ENCODE measurements around the gene CCDC102B. TPM values are rescaled to one million over a fixed set of nuclear protein-coding genes. Genes with fewer than 3 reads are reported as not detected.
"Not testable (repeated sequence)": the region's sequence is repeated elsewhere in the genome, so short reads cannot be mapped to it uniquely, and the experiment has no call there.

CCDC102B gene
- total RNA-seq, 4 donors from 2014 or later = 3.5 to 159 (median 8.8) TPM

DNA sequence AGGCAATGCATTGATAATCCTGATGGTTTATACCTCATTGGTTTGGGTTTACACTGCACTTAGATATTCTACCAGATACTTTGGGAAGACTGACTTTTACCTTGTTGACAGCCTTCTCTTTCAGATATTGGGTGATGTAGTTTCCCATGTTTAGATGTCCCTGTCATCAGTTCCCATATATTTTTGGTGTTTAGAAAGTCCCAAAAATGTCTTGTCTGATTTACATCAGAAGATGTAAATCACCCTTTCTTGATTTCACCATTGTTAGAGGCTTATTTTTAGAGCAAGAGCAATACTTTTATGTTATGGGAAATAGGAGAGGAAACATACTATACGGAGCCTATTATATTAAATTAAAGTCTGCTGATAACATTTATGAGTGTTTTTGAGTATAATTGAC, 14.4 kb upstream of the CCDC102B start:
- no peak overlapping the region for H3K27ac ChIP-seq
- DNase-seq = no peak
- H3K4me1 ChIP-seq = no peaks in the 10 kb centered on the region
- H3K9me3 ChIP-seq = no peaks in the 10 kb centered on the region
- TF ChIP-seq POLR2A (IDR thresholded peaks at IDR 0.05) = no peak
- TF ChIP-seq, protein P1, sequence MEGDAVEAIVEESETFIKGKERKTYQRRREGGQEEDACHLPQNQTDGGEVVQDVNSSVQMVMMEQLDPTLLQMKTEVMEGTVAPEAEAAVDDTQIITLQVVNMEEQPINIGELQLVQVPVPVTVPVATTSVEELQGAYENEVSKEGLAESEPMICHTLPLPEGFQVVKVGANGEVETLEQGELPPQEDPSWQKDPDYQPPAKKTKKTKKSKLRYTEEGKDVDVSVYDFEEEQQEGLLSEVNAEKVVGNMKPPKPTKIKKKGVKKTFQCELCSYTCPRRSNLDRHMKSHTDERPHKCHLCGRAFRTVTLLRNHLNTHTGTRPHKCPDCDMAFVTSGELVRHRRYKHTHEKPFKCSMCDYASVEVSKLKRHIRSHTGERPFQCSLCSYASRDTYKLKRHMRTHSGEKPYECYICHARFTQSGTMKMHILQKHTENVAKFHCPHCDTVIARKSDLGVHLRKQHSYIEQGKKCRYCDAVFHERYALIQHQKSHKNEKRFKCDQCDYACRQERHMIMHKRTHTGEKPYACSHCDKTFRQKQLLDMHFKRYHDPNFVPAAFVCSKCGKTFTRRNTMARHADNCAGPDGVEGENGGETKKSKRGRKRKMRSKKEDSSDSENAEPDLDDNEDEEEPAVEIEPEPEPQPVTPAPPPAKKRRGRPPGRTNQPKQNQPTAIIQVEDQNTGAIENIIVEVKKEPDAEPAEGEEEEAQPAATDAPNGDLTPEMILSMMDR (IDR thresholded peaks at IDR 0.05) = no peak
- H3K4me3 ChIP-seq = no peak overlapping the region
- H3K27me3 ChIP-seq = no peaks in the 10 kb centered on the region
- no peaks in the 10 kb centered on the region for H3K36me3 ChIP-seq

DNA sequence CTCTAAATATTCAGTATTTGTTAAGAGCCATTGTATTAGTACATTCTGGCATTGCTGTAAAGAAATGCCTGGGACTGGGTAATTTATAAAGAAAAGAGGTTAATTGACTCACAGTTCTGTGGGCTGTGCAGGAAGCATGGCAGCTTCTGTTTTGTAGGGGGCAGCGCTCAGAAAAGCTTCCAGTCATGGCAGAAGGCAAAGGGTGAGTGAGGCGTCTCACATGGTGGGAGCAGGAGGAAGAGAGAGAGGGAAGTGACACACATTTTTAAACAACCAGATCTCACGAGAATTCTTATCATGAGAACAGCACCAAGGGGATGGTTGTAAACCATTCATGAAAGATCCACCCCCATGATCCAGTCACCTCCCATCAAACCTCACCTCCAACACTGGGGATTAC, 13.8 kb upstream of the CCDC102B start:
- H3K4me1 ChIP-seq = no peaks in the 10 kb centered on the region
- no peak overlapping the region for H3K27ac ChIP-seq
- TF ChIP-seq POLR2A (IDR thresholded peaks at IDR 0.05) = no peak
- TF ChIP-seq, protein P1 (IDR thresholded peaks at IDR 0.05) = no peak
- DNase-seq = no peak
- no peak overlapping the region for H3K4me3 ChIP-seq
- no peaks in the 10 kb centered on the region for H3K36me3 ChIP-seq
- no peaks in the 10 kb centered on the region for H3K27me3 ChIP-seq
- H3K9me3 ChIP-seq = no peaks in the 10 kb centered on the region

DNA sequence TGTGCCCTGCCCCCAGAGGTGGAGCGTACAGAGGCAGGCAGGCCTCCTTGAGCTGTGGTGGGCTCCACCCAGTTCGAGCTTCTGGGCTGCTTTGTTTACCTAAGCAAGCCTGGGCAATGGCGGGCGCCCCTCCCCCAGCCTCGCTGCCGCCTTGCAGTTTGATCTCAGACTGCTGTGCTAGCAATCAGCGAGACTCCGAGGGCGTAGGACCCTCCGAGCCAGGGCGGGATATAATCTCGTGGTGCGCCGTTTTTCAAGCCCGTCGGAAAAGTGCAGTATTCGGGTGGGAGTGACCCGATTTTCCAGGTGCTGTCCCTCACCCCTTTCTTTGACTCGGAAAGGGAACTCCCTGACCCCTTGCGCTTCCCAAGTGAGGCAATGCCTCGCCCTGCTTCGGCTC, 7.6 kb upstream of the CCDC102B start:
- not testable (repeated sequence) for H3K36me3 ChIP-seq, H3K4me3 ChIP-seq, DNase-seq, H3K27ac ChIP-seq, H3K4me1 ChIP-seq, H3K9me3 ChIP-seq, H3K27me3 ChIP-seq

DNA sequence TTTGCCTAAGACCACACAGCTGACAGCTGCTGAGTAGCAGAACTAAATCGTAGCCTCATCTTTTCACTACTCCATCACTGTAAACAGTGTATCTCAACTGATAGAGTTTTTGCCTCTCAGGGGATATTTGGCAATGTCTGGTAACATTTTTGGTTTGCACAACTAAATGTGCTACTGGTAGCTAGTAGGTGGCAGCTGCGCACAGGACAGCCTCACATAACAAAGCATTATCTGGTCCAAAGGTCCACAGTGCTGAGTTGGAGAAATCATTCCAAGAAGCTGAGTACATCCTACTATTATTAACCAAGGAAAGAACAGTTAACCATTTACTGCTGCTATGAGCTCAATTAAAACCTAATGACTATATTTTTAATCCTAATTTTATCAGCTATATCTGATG, 6.1 kb upstream of the CCDC102B start:
- no peak overlapping the region for H3K27ac ChIP-seq
- no peak overlapping the region for H3K4me3 ChIP-seq
- no peaks in the 10 kb centered on the region for H3K27me3 ChIP-seq
- TF ChIP-seq, protein P1 (IDR thresholded peaks at IDR 0.05) = no peak
- TF ChIP-seq POLR2A (IDR thresholded peaks at IDR 0.05) = no peak
- DNase-seq = no peak
- no peaks in the 10 kb centered on the region for H3K9me3 ChIP-seq
- H3K4me1 ChIP-seq = no peaks in the 10 kb centered on the region
- H3K36me3 ChIP-seq = no peaks in the 10 kb centered on the region

DNA sequence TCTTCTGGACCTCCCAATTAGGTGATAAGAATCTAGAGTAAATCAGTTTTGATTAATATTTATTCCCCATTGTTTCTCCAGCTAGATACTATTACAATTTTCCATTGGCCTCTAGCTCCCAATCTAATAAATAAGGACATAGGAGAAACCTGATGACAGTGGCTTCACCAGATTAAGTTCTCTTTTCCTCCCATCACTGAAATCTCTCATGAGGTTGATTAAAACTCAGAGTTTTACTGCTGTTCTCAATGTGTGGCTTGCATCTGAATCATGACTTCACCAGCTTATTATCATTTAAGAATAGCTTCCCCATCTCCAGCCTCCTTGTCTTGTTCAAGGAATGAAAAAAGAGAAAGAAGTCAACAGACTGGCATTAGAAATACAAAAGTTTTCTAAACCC, 3.9 kb upstream of the CCDC102B start:
- no peaks in the 10 kb centered on the region for H3K4me1 ChIP-seq
- TF ChIP-seq, protein P1 (IDR thresholded peaks at IDR 0.05) = no peak
- no peak for TF ChIP-seq POLR2A (IDR thresholded peaks at IDR 0.05)
- no peaks in the 10 kb centered on the region for H3K27me3 ChIP-seq
- no peak overlapping the region for H3K4me3 ChIP-seq
- DNase-seq = no peak
- H3K27ac ChIP-seq = no peak overlapping the region
- H3K9me3 ChIP-seq = no peaks in the 10 kb centered on the region
- no peaks in the 10 kb centered on the region for H3K36me3 ChIP-seq

DNA sequence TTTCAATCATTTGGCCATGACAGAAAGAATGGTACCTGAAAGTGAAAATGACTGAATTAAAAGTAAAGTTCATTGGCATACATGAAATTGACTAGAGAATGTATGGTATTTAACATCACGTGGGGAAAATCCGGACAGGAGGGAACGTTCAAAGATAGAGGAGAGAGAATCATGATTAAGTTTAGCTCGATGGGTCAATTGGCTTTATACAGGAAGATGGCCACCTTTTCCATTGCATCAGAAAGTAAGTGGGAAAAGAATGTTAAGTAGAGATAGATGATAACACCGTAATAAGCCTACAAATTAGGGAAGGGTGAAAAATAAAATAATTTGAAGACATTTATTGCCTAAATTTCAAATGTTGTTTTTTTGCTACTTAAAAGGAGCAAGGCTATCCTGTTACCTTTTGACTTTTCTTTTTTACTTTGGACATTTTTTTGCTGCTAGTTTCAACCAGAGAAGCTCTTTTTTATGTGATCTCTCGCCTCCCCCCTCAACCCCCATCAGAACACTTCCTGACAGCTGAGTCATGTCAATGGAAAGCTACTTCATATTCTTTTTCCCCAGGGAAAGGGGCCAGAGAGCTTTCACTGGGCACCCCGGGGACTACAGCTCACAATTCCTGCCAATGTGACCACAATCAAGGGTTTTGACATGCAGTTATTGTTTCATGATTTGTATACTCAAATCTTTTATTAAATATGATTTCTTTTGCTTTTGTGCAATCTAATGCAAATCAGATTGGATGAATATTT, 767 bp upstream of the CCDC102B start:
- Histone ChIP-seq H3K9me3 (no peaks in the 10 kb centered on the region), H3K4me1 (no peaks in the 10 kb centered on the region), H3K27ac (no peak overlapping the region), H3K36me3 (no peaks in the 10 kb centered on the region), H3K27me3 (no peaks in the 10 kb centered on the region), H3K4me3 (no peak overlapping the region)
- TF ChIP-seq, protein P1 (IDR thresholded peaks at IDR 0.05) = no peak
- TF ChIP-seq POLR2A (IDR thresholded peaks at IDR 0.05) = no peak
- DNase-seq = no peak
